Upper lobe of left lung (tissue), 6 donors: ENCODE results near the gene AAK1. TPM values are rescaled to one million over a fixed set of nuclear protein-coding genes. Genes with fewer than 3 reads are reported as not detected.

Source experiments
- ATAC-seq, 2 donors: fragments of 200-7000 bp; cut with Tn5 transposase; one replicate each; pipeline ENCODE4 v1.9.1; 2022; ENCODE audit warnings: mild to moderate bottlenecking in 2 of 2, moderate library complexity in 2 of 2; ENCODE audit not compliant: low FRiP score in 2 of 2
- DNase-seq, 2 donors: peaks; one replicate each; pipeline ENCODE4 v3.0.0-alpha.2; 2019 to 2020
- H3K27ac ChIP-seq, 4 donors: fragments of 200-600 bp; sonication (generic); one replicate each; pipeline ENCODE4 v1.5.1; 2016 to 2019
- H3K27me3 ChIP-seq, 4 donors: fragments of 200-600 bp; sonication (generic); one replicate each; pipeline ENCODE4 v1.5.1; 2017 to 2019
- H3K36me3 ChIP-seq, 4 donors: fragments of 200-600 bp; sonication (generic); one replicate each; pipeline ENCODE4 v1.5.1; 2016 to 2019
- H3K4me1 ChIP-seq, 4 donors: fragments of 200-600 bp; sonication (generic); one replicate each; pipeline ENCODE4 v1.5.1; 2018 to 2019
- H3K4me3 ChIP-seq, 4 donors: fragments of 200-600 bp; sonication (generic); one replicate each; pipeline ENCODE4 v1.5.1; 2017 to 2019; ENCODE audit warnings: mild to moderate bottlenecking in 2 of 4, moderate library complexity in 1 of 4
- H3K9me3 ChIP-seq, 4 donors: fragments of 200-600 bp; sonication (generic); one replicate each; pipeline ENCODE4 v1.5.1; 2018 to 2019
- EP300 ChIP-seq, 4 donors: sonication (generic); formaldehyde crosslinking; IDR thresholded peaks; one replicate each; pipeline ENCODE4 v1.5.1; 2017; ENCODE audit warnings: antibody characterized with exemption in 4 of 4, control low read depth in 2 of 4
- POLR2A ChIP-seq, 4 donors: fragments of 450-650 bp; IDR thresholded peaks; one replicate each; pipeline ENCODE4 v1.5.1; 2016 to 2017; ENCODE audit warnings: antibody characterized with exemption in 4 of 4, mild to moderate bottlenecking in 2 of 4
- POLR2AphosphoS5 ChIP-seq, 2 donors: sonication (generic); formaldehyde crosslinking; IDR thresholded peaks; one replicate each; pipeline ENCODE4 v1.5.1; 2017; ENCODE audit warnings: antibody characterized with exemption in 2 of 2
- WGBS, 2 donors: methylation state at CpG; one replicate each; pipeline ENCODE4 v1.1.5; 2017 to 2018; 5-methylcytosine and 5-hydroxymethylcytosine counted together
- total RNA-seq, 6 donors: library from RNA; depleted of rRNA in 4 of 6; stranded (reverse); fragments of >200 nt in 4 of 6; gene quantifications; one replicate each; pipeline versions ENCODE4 v1.1.0 to v1.2.1, GENCODE V29; 2016 to 2021
- TF ChIP-seq, protein P1 (sequence below), 6 experiments: fragments of 450-650 bp in 4 of 6; fragments of 200-600 bp in 2 of 6; sonication (generic) in 2 of 6; IDR thresholded peaks; one replicate each; pipeline ENCODE4 v1.5.1; 2016 to 2019; ENCODE audit warnings: antibody characterized with exemption in 6 of 6
- donor health status: DM: no; HTN: no; CAD: no; lungs with moderate emphysema.
- donor health status: DM: no; HTN: yes; CAD: no; lungs with severe emphysema.

The AAK1 gene
- total RNA-seq, 6 donors from 2014 or later: 45.1 to 105 (median 58.8) TPM

DNA sequence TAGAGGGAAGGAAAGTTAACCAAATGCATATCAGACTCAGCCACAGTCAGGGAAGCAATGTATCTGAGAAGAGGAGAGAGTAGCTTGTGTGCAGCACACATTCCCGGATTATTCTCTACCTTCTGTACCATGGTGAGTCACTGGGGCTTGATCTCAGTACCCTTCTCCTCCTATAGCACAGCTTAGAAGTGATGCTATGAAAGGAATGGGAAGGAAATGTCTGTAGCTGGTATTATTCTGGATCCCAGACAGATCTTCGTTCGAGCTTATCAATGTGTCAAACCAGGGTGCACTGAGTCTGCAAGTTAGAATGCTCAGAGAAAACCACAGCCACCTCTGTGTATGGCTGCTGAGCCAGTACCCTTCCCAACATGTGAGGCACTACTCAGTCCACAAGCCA is 118.3 kb downstream of the AAK1 start:
- TF ChIP-seq POLR2AphosphoS5 (IDR thresholded peaks at IDR 0.05) (no peak), EP300 (IDR thresholded peaks at IDR 0.05) (no peak), POLR2A (IDR thresholded peaks at IDR 0.05) (no peak)
- TF ChIP-seq, protein P1, sequence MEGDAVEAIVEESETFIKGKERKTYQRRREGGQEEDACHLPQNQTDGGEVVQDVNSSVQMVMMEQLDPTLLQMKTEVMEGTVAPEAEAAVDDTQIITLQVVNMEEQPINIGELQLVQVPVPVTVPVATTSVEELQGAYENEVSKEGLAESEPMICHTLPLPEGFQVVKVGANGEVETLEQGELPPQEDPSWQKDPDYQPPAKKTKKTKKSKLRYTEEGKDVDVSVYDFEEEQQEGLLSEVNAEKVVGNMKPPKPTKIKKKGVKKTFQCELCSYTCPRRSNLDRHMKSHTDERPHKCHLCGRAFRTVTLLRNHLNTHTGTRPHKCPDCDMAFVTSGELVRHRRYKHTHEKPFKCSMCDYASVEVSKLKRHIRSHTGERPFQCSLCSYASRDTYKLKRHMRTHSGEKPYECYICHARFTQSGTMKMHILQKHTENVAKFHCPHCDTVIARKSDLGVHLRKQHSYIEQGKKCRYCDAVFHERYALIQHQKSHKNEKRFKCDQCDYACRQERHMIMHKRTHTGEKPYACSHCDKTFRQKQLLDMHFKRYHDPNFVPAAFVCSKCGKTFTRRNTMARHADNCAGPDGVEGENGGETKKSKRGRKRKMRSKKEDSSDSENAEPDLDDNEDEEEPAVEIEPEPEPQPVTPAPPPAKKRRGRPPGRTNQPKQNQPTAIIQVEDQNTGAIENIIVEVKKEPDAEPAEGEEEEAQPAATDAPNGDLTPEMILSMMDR (IDR thresholded peaks at IDR 0.05): no peak
- Histone ChIP-seq H3K4me3 (no peak overlapping the region), H3K9me3 (no peaks in the 10 kb centered on the region), H3K36me3 (peaks cover 11 to 83% (median 41%) of the 10 kb centered on the region in 4 donors), H3K27ac (no peak overlapping the region), H3K27me3 (no peaks in the 10 kb centered on the region), H3K4me1 (no peaks in the 10 kb centered on the region)
- no peak for DNase-seq
- ATAC-seq: no peak
- WGBS, 2 donors: 93 to 97% methylated on average over 3 of the region's 3 CpGs

DNA sequence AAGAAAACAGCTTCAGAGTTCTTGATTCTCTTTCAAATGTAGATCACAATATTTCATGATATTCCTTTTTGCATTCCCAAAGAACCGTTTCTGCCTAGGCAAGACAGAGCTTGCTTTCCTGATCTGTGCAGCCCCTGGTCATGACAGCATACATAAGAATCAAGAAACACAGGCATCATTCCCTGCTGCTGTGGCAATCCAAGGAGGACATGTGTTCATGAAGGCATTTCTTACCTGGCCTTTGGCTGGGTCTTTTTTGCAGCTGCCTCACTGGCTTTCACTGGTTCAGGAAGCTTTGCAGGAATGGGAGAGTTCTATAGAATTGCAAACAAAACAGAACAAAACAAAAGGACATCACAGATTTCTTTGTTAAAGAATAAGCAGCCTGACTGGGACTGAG is 118.7 kb downstream of the AAK1 start:
- H3K4me1 ChIP-seq: no peaks in the 10 kb centered on the region
- DNase-seq (no peak), ATAC-seq (no peak)
- 88 to 95% methylated on average over 1 of the region's 1 CpG for WGBS, 2 donors
- H3K27ac ChIP-seq: no peak overlapping the region
- H3K27me3 ChIP-seq: no peaks in the 10 kb centered on the region
- no peaks in the 10 kb centered on the region for H3K9me3 ChIP-seq
- no peak overlapping the region for H3K4me3 ChIP-seq
- peaks cover 11 to 84% (median 45%) of the 10 kb centered on the region in 4 donors for H3K36me3 ChIP-seq
- TF ChIP-seq POLR2A (IDR thresholded peaks at IDR 0.05) (no peak), EP300 (IDR thresholded peaks at IDR 0.05) (no peak), POLR2AphosphoS5 (IDR thresholded peaks at IDR 0.05) (no peak)
- TF ChIP-seq, protein P1 (IDR thresholded peaks at IDR 0.05): no peak

DNA sequence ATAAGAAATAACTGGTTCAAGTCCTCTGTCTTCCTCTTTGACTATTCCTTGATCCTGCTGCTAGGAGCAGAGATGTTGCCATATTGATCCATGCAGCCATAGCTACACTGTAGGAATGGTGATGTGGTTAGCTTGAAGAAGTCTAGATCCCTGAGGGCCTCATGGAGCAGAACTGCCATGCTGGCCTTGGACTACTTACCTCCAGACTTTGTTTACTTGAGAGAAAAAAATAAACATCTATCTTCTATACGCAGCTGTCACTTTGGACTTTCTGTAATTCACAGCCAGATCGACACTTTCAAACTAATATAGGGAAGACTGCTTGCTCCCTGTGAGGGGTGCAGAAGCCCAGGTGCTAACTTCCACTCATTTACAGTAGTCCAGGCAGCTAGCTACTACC is 121.8 kb downstream of the AAK1 start:
- no peaks in the 10 kb centered on the region for H3K4me1 ChIP-seq
- H3K36me3 ChIP-seq: peaks cover 21 to 79% (median 61%) of the 10 kb centered on the region in 4 donors
- H3K9me3 ChIP-seq: no peaks in the 10 kb centered on the region
- no peaks in the 10 kb centered on the region for H3K27me3 ChIP-seq
- H3K27ac ChIP-seq: no peak overlapping the region
- ATAC-seq: no peak
- DNase-seq: no peak
- TF ChIP-seq EP300 (IDR thresholded peaks at IDR 0.05): no peak
- no peak for TF ChIP-seq POLR2A (IDR thresholded peaks at IDR 0.05)
- 88 to 95% methylated on average over 2 of the region's 2 CpGs for WGBS, 2 donors
- H3K4me3 ChIP-seq: no peak overlapping the region

DNA sequence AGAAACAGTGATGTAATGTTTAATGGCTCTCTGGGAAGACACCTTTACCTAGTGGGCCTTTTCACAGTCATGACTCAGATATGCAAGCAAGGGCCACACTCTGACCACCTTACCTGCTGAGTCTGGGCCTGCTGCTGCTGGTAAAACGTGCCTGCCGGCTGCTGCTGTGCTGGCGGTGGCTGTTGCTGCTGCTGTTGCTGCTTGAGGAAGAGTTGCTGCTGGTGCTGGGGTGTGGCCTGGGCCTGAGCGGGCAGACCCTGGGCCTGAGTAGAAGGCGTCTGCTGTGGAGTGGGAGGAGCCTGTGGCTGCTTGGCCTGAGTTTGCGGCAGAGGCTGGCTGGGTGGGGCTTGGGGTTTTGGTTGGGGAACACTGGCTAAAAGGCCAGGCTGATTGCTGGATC is 124.7 kb downstream of the AAK1 start:
- TF ChIP-seq, protein P1 (IDR thresholded peaks at IDR 0.05): no peak
- no peak for TF ChIP-seq POLR2A (IDR thresholded peaks at IDR 0.05)
- no peak for TF ChIP-seq POLR2AphosphoS5 (IDR thresholded peaks at IDR 0.05)
- TF ChIP-seq EP300 (IDR thresholded peaks at IDR 0.05): no peak
- no peaks in the 10 kb centered on the region for H3K9me3 ChIP-seq
- WGBS, 2 donors: 84 to 91% methylated on average over 6 of the region's 6 CpGs
- peaks cover 15 to 57% (median 45%) of the 10 kb centered on the region in 4 donors for H3K36me3 ChIP-seq
- H3K4me1 ChIP-seq: peaks cover 9 to 18% (median 13%) of the 10 kb centered on the region in 4 donors
- no peaks in the 10 kb centered on the region for H3K27me3 ChIP-seq
- no peak overlapping the region for H3K4me3 ChIP-seq
- DNase-seq: peak in 1 of 2 donors; percentile 72
- no peak overlapping the region for H3K27ac ChIP-seq
- ATAC-seq: peak in 1 of 2 donors; percentile 28

DNA sequence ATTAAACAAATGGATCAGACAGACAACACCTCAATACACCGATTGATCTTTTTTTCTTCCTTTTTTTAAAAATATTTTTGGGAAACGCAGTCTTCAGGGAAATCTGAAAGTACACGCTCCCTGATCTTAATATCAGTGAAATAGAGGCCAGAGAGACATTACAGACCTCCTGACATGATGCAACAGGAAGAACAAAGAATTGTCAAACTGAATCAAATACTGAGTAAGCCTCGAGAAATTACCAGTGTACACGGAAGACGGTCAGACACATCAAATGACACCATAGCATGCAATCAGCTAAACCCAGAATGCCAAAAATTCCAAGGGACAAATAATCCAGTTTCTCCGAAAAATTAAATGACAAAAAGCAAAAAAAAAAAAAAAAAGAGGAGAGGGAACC is 126.1 kb downstream of the AAK1 start:
- Histone ChIP-seq H3K4me3 (no peak overlapping the region), H3K4me1 (peaks cover 9 to 18% (median 13%) of the 10 kb centered on the region in 4 donors), H3K27ac (no peak overlapping the region), H3K27me3 (no peaks in the 10 kb centered on the region), H3K9me3 (no peaks in the 10 kb centered on the region), H3K36me3 (peaks cover 19 to 67% (median 53%) of the 10 kb centered on the region in 4 donors)
- ATAC-seq (no peak), DNase-seq (no peak)
- WGBS, 2 donors: 61 to 80% methylated on average over 7 of the region's 7 CpGs
- TF ChIP-seq, protein P1 (IDR thresholded peaks at IDR 0.05): no peak
- TF ChIP-seq POLR2A (IDR thresholded peaks at IDR 0.05): no peak
- no peak for TF ChIP-seq POLR2AphosphoS5 (IDR thresholded peaks at IDR 0.05)
- no peak for TF ChIP-seq EP300 (IDR thresholded peaks at IDR 0.05)
